Right atrium auricular region (tissue), 2 donors: ENCODE data around the gene TREML1. TPM values are rescaled to one million over a fixed set of nuclear protein-coding genes. Genes with fewer than 3 reads are reported as not detected.

Source experiments
- DNase-seq: peaks from one replicate; pipeline ENCODE4 v3.0.0-alpha.2; 2019; ENCODE audit warnings: low spot score
- H3K27ac ChIP-seq, 2 donors: fragments of 200-600 bp; sonication (generic); 1 replicate in 1 of 2; 2 replicates in 1 of 2; pipeline ENCODE4 v1.5.1; 2016 to 2019
- H3K27me3 ChIP-seq, 2 donors: fragments of 200-600 bp; sonication (generic); one replicate each; pipeline versions ENCODE4 v1.5.1 to v1.6.0; 2017 to 2019
- H3K36me3 ChIP-seq: fragments of 200-600 bp; sonication (generic); one replicate; pipeline ENCODE4 v1.5.1; 2016
- H3K4me1 ChIP-seq, 2 donors: fragments of 200-600 bp; sonication (generic); one replicate each; pipeline versions ENCODE4 v1.5.1 to v1.6.0; 2017 to 2019
- H3K4me3 ChIP-seq, 2 donors: fragments of 200-600 bp; sonication (generic); 1 replicate in 1 of 2; 2 replicates in 1 of 2; pipeline ENCODE4 v1.5.1; 2017 to 2019; ENCODE audit warnings: mild to moderate bottlenecking in 1 of 2, moderate library complexity in 1 of 2
- H3K9me3 ChIP-seq, 2 donors: fragments of 200-600 bp; sonication (generic); one replicate each; pipeline ENCODE4 v1.5.1; 2019
- total RNA-seq, 2 donors: library from RNA; depleted of rRNA; stranded (reverse); fragments of >200 nt; gene quantifications; one replicate each; pipeline ENCODE4 v1.1.0, GENCODE V29; 2016
- TF ChIP-seq, protein P1 (sequence below), 2 donors: fragments of 200-600 bp; sonication (generic); IDR thresholded peaks; one replicate each; pipeline ENCODE4 v1.5.1; 2019; ENCODE audit warnings: antibody characterized with exemption in 2 of 2

The TREML1 gene
- total RNA-seq, 2 donors from 2014 or later: not detected

DNA sequence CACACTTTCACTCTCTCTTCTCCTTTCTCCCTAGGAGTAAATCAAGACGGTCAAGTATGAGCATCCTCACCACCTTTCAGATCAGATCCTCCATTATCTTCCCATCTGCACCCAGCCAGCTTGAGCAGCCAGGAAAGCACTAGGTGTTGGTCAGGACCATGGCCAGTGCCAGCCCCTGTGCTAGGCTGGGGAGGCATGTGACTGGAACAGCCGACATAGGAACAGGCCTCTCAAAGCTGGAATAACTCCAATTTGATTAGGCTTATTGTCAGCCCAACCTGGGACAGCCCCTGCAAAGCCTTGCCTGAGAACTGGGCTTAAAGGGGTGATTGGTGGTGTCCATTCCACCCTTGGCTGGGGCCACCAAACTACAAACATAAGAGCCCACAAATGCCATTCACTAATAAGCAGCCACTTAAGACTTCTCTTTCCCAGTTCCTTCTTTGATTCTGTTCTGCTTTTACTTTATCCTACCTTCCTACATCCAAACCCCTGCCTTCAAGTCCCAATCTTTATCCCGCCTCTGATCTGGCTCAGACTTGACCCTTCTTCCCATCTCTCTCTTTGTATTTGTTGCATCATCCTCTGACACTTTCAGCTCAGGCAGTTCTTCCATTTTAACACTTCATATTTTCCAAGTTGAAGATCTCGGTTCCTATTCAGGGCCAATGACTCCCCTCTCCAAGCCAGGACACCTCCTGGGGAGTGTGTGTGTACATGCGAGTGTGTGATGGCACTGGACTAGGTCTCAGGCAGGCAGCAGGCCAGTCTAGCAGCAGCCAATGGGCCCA, 13.2 kb upstream of the TREML1 start:
- Histone ChIP-seq H3K36me3 (no peaks in the 10 kb centered on the region), H3K4me1 (no peaks in the 10 kb centered on the region), H3K27ac (no peak overlapping the region), H3K9me3 (no peaks in the 10 kb centered on the region), H3K4me3 (no peak overlapping the region), H3K27me3 (no peaks in the 10 kb centered on the region)
- TF ChIP-seq, protein P1, sequence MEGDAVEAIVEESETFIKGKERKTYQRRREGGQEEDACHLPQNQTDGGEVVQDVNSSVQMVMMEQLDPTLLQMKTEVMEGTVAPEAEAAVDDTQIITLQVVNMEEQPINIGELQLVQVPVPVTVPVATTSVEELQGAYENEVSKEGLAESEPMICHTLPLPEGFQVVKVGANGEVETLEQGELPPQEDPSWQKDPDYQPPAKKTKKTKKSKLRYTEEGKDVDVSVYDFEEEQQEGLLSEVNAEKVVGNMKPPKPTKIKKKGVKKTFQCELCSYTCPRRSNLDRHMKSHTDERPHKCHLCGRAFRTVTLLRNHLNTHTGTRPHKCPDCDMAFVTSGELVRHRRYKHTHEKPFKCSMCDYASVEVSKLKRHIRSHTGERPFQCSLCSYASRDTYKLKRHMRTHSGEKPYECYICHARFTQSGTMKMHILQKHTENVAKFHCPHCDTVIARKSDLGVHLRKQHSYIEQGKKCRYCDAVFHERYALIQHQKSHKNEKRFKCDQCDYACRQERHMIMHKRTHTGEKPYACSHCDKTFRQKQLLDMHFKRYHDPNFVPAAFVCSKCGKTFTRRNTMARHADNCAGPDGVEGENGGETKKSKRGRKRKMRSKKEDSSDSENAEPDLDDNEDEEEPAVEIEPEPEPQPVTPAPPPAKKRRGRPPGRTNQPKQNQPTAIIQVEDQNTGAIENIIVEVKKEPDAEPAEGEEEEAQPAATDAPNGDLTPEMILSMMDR (IDR thresholded peaks at IDR 0.05): no peak
- DNase-seq: no peak

DNA sequence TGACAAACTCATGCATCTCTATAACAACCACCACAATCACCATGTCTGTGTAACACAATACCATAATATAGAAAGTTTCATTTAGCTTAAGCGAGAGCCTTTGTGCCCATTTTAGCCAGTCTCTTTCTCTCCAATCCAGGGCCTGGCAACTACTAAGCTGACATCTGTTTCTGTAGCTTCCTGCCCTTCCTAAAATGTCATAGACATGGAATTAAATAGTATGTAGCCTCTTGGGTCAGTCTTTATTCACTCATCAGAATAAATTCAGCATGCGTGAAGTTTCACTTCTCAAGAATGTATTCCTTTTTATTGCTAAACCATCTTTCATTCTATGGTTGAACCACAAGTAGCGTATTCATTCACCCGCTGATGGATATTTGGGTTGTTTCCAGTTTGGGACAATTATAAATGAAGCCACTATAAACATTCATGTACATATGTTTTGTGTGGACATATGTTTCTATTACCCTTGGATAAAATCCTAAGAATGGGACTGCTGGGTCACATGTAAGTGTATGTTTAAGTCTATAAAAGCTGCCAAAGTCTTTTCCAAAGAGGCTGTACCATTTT, 10.5 kb upstream of the TREML1 start:
- no peaks in the 10 kb centered on the region for H3K36me3 ChIP-seq
- H3K27me3 ChIP-seq: no peaks in the 10 kb centered on the region
- H3K9me3 ChIP-seq: no peaks in the 10 kb centered on the region
- no peaks in the 10 kb centered on the region for H3K4me1 ChIP-seq
- no peak for DNase-seq
- TF ChIP-seq, protein P1 (IDR thresholded peaks at IDR 0.05): no peak
- no peak overlapping the region for H3K4me3 ChIP-seq
- H3K27ac ChIP-seq: no peak overlapping the region

DNA sequence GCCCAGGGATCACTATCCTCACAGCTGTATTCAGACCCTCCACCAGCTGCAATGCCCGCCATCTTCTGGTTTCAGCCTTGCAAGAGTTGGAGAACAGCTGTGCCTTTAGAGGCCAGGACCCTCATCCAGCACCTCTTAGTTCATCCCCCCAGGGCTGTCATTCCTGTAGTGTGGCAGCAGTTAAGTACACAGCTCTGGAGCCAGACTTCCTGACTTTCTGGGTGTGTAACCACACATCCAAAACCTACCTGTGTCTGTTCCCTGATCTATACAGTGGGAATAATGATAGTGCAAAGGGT, 9.2 kb upstream of the TREML1 start:
- TF ChIP-seq, protein P1 (IDR thresholded peaks at IDR 0.05): no peak
- Histone ChIP-seq H3K27ac (no peak overlapping the region), H3K4me1 (no peaks in the 10 kb centered on the region), H3K4me3 (no peak overlapping the region), H3K9me3 (no peaks in the 10 kb centered on the region), H3K27me3 (no peaks in the 10 kb centered on the region), H3K36me3 (no peaks in the 10 kb centered on the region)
- DNase-seq: no peak

DNA sequence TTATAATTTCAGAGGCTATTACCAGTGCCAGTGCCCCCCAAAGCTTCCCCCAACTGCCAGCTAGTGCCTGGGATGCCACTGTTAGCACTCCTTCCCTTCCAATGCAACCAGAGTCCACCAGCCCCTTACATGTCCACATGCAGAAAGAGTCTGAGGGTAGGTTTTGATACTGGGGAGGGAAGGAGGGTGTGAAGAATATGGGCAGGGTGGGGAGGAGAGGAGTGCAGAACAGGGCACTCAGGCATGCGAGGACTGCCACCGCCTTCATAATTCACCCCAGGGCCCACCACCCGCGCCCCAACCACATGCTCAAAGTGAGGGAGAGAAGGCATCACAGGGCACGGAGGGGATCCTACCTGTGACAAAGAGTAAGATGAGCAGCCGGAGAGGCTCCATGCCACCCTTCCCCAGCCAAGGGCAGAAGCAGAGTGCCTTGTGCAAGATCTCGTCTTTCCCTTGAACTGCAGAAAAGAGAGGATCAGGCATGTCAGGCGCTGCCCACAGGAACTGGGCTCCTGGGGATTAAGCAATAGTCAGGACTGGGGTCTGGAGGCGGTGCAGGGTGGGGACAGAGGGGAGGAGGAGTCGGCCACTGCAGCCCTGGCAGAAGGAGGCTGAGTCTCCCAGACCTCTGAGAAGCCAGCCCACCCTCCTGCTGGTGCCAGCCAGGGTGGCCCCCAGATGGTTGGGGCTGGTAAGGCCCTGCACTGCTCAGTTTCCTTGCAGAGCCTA, 8.7 kb upstream of the TREML1 start, which contains the start of gene TREM2:
Gene TREM2 (minus strand): TSS at position 430 of the 732 bp plus-strand sequence. CDS start 34 bp downstream, at position 396.
- Histone ChIP-seq H3K4me1 (no peaks in the 10 kb centered on the region), H3K4me3 (no peak within 1 kb of the TSS)
- DNase-seq: no peak

DNA sequence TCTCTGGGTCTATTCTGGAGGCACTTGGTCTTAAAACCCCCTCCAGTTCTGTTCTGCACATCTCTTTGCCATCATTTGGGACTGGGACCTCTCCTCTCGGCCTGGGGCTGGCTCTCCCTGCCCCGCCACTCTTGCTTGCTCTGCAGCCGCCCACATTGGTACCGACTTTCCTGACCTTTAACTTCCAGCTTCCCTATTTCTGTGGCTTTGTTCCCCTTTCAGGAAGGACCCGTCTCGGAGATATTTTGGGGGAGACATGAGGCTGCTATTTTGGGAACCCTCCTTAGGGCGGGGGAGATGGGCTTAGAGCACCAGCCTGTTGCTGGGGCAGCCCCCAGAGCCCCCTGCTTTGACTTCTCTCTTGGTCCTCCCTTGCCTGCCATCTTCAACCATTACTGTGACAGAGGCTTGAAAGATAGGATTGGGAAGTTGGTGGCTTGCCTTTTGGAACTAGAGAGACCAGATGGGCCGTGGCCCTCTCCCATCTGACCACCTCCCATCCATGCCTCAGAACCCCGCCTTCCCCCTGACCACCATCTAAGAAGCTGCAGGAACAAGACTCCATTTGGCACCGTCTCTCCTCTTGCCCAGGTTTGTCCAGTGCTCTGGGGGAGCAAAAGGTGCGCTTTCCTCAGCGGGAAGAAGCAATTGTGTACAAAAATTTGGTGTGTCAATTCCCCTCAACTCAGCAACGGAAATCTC, 7.9 kb upstream of the TREML1 start:
- H3K36me3 ChIP-seq: no peaks in the 10 kb centered on the region
- H3K4me1 ChIP-seq: no peaks in the 10 kb centered on the region
- no peaks in the 10 kb centered on the region for H3K9me3 ChIP-seq
- TF ChIP-seq, protein P1 (IDR thresholded peaks at IDR 0.05): no peak
- no peak overlapping the region for H3K27ac ChIP-seq
- no peaks in the 10 kb centered on the region for H3K27me3 ChIP-seq
- DNase-seq: no peak
- no peak overlapping the region for H3K4me3 ChIP-seq

More for the DNA sequence above, 8.7 kb upstream of the TREML1 start, which contains the start of gene TREM2:
- TF ChIP-seq, protein P1 (IDR thresholded peaks at IDR 0.05): no peak
- no peaks in the 10 kb centered on the region for H3K36me3 ChIP-seq
- no peaks in the 10 kb centered on the region for H3K9me3 ChIP-seq
- no peak within 1 kb of the TSS for H3K27ac ChIP-seq
- no peaks in the 10 kb centered on the region for H3K27me3 ChIP-seq
